ENCODE measurements around the gene SATB2.

Gene SATB2

GRCh38 chr2:199315299-199316179 lies 142.2 kb downstream of the SATB2 start:
- FAIRE-seq = no peak

GRCh38 chr2:199312931-199313330 lies 144.8 kb downstream of the SATB2 start:
- no peak for FAIRE-seq

GRCh38 chr2:199310771-199311585 lies 146.8 kb downstream of the SATB2 start:
- FAIRE-seq = no peak

- no peak for FAIRE-seq
These were observed 147.8 kb downstream of the SATB2 start for GRCh38 chr2:199309973-199310372.

GRCh38 chr2:199309411-199309810 lies 148.3 kb downstream of the SATB2 start:
- no peak for FAIRE-seq

- FAIRE-seq = no peak
These were observed 149.2 kb downstream of the SATB2 start for GRCh38 chr2:199308567-199308966.

- FAIRE-seq = no peak
These were observed 150.3 kb downstream of the SATB2 start for GRCh38 chr2:199307461-199307860.

- FAIRE-seq = no peak
These were observed 151.6 kb downstream of the SATB2 start for GRCh38 chr2:199306116-199306515.

- no peak for FAIRE-seq
These were observed 154.0 kb downstream of the SATB2 start for GRCh38 chr2:199303728-199304177.

GRCh38 chr2:199302851-199303250 lies 154.9 kb downstream of the SATB2 start:
- no peak for FAIRE-seq

- no peak for FAIRE-seq
These were observed 169.3 kb downstream of the SATB2 start for GRCh38 chr2:199288424-199288823.

GRCh38 chr2:199282309-199282708 lies 175.4 kb downstream of the SATB2 start:
- no peak for FAIRE-seq

GRCh38 chr2:199279146-199279545 lies 178.6 kb downstream of the SATB2 start:
- no peak for FAIRE-seq

GRCh38 chr2:199278099-199278498 lies 179.6 kb downstream of the SATB2 start:
- no peak for FAIRE-seq

- FAIRE-seq = no peak
These were observed 184.7 kb downstream of the SATB2 start for GRCh38 chr2:199273042-199273511.

- no peak for FAIRE-seq
These were observed 195.8 kb downstream of the SATB2 start for GRCh38 chr2:199261936-199262335.

- FAIRE-seq = no peak
These were observed 196.5 kb downstream of the SATB2 start for GRCh38 chr2:199261239-199261638.

GRCh38 chr2:199259671-199260070 lies 198.1 kb downstream of the SATB2 start:
- no peak for FAIRE-seq

- no peak for FAIRE-seq
These were observed 199.4 kb downstream of the SATB2 start for GRCh38 chr2:199258291-199258690.

- FAIRE-seq = no peak
These were observed 200.2 kb downstream of the SATB2 start for GRCh38 chr2:199257261-199258224.

- FAIRE-seq = no peak
These were observed 227.6 kb downstream of the SATB2 start for GRCh38 chr2:199230091-199230490.

Data from TTC549 (cell line).